ENCODE data around the gene OSBPL10.

Gene OSBPL10

DNA sequence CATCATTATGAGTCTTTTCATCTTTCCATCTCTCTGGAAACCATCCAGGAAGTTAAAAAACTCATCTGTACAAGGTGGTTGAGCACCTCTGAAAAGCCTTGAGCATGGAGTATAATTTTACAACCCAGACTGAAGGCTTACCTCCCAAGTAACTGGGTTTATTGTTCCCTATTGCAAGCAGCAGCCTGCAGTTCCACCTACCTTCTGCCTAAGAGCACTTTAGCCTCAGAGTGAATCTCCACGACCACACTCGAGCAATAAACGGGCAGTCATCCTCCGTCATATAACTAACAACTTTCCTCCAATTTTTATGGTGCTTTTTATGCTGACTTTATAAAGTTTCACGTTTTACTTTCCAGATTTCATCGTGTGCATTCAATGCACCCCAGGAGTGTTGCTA, 32.8 kb downstream of the OSBPL10 start:
- no peaks in the 10 kb centered on the region for H3K27me3 ChIP-seq (ENCODE audit: insufficient read depth, low read length, poor library complexity, severe bottlenecking)
- no peak overlapping the region for H3K9ac ChIP-seq (ENCODE audit: low read depth, low read length, poor library complexity, severe bottlenecking)
- H3K4me3 ChIP-seq (ENCODE audit: low read length, poor library complexity, severe bottlenecking): no peak overlapping the region
- no peaks in the 10 kb centered on the region for H3K9me2 ChIP-seq (replicated peaks; ENCODE audit: low read depth, low read length)
- no peaks in the 10 kb centered on the region for H3K4me1 ChIP-seq (ENCODE audit: insufficient read depth, low read length, poor library complexity, severe bottlenecking)
- H2AFZ ChIP-seq (ENCODE audit: low read length): no peak overlapping the region
- TF ChIP-seq EZH2phosphoT487 (IDR thresholded peaks at IDR 0.05; ENCODE audit: borderline replicate concordance): no peak
- TF ChIP-seq, protein P1, sequence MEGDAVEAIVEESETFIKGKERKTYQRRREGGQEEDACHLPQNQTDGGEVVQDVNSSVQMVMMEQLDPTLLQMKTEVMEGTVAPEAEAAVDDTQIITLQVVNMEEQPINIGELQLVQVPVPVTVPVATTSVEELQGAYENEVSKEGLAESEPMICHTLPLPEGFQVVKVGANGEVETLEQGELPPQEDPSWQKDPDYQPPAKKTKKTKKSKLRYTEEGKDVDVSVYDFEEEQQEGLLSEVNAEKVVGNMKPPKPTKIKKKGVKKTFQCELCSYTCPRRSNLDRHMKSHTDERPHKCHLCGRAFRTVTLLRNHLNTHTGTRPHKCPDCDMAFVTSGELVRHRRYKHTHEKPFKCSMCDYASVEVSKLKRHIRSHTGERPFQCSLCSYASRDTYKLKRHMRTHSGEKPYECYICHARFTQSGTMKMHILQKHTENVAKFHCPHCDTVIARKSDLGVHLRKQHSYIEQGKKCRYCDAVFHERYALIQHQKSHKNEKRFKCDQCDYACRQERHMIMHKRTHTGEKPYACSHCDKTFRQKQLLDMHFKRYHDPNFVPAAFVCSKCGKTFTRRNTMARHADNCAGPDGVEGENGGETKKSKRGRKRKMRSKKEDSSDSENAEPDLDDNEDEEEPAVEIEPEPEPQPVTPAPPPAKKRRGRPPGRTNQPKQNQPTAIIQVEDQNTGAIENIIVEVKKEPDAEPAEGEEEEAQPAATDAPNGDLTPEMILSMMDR (conservative IDR thresholded peaks at IDR 0.05; ENCODE audit: low read length): no peak
- H3F3A ChIP-seq (ENCODE audit: low read depth): no peaks in the 10 kb centered on the region
- H3K4me2 ChIP-seq (ENCODE audit: low read depth, low read length, poor library complexity, severe bottlenecking): no peak overlapping the region
- H3K36me3 ChIP-seq (ENCODE audit: insufficient read depth, low read length): no peaks in the 10 kb centered on the region
- H4K20me1 ChIP-seq (ENCODE audit: insufficient read depth, low read length, poor library complexity, severe bottlenecking): no peaks in the 10 kb centered on the region
- no peaks in the 10 kb centered on the region for H3K9me3 ChIP-seq (ENCODE audit: insufficient read depth, low read depth, low read length)
- H3K79me2 ChIP-seq (ENCODE audit: insufficient read depth, low read length): no peaks in the 10 kb centered on the region

DNA sequence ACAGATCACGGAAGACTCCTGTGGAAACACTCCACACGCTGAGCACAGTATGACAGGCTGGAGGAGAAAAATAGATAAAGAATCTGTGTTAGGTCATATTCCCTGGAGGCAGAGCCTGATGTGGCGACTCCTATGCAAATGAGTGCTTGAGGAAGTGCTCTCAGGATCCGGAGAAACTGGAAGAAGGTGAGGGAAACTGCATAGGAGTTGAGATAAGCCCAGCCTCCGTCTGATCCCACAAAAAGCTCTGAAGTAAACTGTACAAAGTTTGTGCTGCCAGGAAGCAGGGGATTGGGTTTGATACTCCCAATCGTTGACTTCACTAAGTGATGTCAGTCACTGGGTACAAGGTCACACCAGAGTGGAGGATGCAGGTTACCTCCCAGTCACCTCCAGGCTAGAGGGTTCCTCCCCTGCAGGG, 33.4 kb downstream of the OSBPL10 start:
- Histone ChIP-seq H3K4me1 (ENCODE audit: insufficient read depth, low read length, poor library complexity, severe bottlenecking) (no peaks in the 10 kb centered on the region), H3F3A (ENCODE audit: low read depth) (no peaks in the 10 kb centered on the region), H3K9ac (ENCODE audit: low read depth, low read length, poor library complexity, severe bottlenecking) (no peak overlapping the region), H2AFZ (ENCODE audit: low read length) (no peak overlapping the region), H3K4me2 (ENCODE audit: low read depth, low read length, poor library complexity, severe bottlenecking) (no peak overlapping the region), H3K79me2 (ENCODE audit: insufficient read depth, low read length) (no peaks in the 10 kb centered on the region), H3K36me3 (ENCODE audit: insufficient read depth, low read length) (no peaks in the 10 kb centered on the region), H4K20me1 (ENCODE audit: insufficient read depth, low read length, poor library complexity, severe bottlenecking) (no peaks in the 10 kb centered on the region), H3K27me3 (ENCODE audit: insufficient read depth, low read length, poor library complexity, severe bottlenecking) (no peaks in the 10 kb centered on the region), H3K9me2 (replicated peaks; ENCODE audit: low read depth, low read length) (no peaks in the 10 kb centered on the region), H3K9me3 (ENCODE audit: insufficient read depth, low read depth, low read length) (no peaks in the 10 kb centered on the region), H3K4me3 (ENCODE audit: low read length, poor library complexity, severe bottlenecking) (no peak overlapping the region)
- no peak for TF ChIP-seq EZH2phosphoT487 (IDR thresholded peaks at IDR 0.05; ENCODE audit: borderline replicate concordance)

DNA sequence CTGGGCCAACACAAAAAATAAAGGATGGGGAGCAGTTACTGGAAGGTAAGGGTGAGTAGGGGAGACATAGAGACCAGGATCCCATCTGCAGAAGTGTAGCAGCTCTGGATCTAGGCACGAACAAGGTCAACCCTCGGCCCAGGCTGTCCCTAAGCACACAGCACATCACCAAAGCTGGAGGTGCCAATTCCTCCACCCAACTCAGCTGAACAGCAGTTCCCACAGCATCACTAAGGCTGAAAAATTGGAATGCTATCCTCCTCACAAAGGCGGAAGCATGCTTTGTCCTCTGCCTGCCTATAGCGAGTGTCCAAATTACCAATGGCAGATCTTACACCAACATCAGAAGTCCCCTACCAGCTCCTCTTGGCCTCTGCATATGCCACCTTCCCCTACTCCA, 33.9 kb downstream of the OSBPL10 start:
- no peaks in the 10 kb centered on the region for H3K36me3 ChIP-seq (ENCODE audit: insufficient read depth, low read length)
- no peaks in the 10 kb centered on the region for H3K9me3 ChIP-seq (ENCODE audit: insufficient read depth, low read depth, low read length)
- H3K79me2 ChIP-seq (ENCODE audit: insufficient read depth, low read length): no peaks in the 10 kb centered on the region
- no peak overlapping the region for H3K9ac ChIP-seq (ENCODE audit: low read depth, low read length, poor library complexity, severe bottlenecking)
- no peaks in the 10 kb centered on the region for H3F3A ChIP-seq (ENCODE audit: low read depth)
- no peak overlapping the region for H2AFZ ChIP-seq (ENCODE audit: low read length)
- no peaks in the 10 kb centered on the region for H3K27me3 ChIP-seq (ENCODE audit: insufficient read depth, low read length, poor library complexity, severe bottlenecking)
- H4K20me1 ChIP-seq (ENCODE audit: insufficient read depth, low read length, poor library complexity, severe bottlenecking): no peaks in the 10 kb centered on the region
- H3K4me2 ChIP-seq (ENCODE audit: low read depth, low read length, poor library complexity, severe bottlenecking): no peak overlapping the region
- H3K9me2 ChIP-seq (replicated peaks; ENCODE audit: low read depth, low read length): no peaks in the 10 kb centered on the region
- H3K4me3 ChIP-seq (ENCODE audit: low read length, poor library complexity, severe bottlenecking): no peak overlapping the region
- H3K4me1 ChIP-seq (ENCODE audit: insufficient read depth, low read length, poor library complexity, severe bottlenecking): no peaks in the 10 kb centered on the region
- TF ChIP-seq, protein P1 (conservative IDR thresholded peaks at IDR 0.05; ENCODE audit: low read length): no peak
- TF ChIP-seq EZH2phosphoT487 (IDR thresholded peaks at IDR 0.05; ENCODE audit: borderline replicate concordance): no peak

DNA sequence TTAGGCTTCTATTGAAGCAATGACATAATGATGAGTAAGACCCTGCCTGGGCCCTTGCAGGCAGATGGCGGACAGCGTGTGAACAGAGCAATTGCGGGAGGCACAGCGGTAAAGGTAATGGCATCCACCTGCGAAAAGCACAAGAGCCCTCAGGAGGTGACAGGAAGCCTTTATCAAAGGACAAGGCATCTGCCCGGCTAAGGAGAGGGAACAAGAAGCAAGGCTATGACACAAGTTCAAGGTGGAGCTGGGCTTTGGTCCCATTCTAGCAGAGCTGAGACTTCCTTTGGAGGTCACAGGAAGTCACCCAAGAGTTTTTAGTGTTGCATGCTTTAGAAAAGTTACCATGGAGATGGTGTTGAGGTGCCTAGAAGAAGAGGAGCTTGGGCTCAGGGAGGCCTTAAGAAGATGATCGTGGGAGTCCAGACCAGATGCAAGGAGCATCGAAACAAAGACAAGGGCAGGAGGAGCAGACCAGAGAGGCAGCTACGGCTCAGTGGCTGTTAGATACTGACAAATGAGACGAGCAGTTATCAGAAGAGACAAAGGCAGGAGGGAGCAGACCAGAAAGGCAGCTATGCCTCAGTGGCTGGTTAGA, 34.5 kb downstream of the OSBPL10 start:
- no peak overlapping the region for H3K9ac ChIP-seq (ENCODE audit: low read depth, low read length, poor library complexity, severe bottlenecking)
- H3K36me3 ChIP-seq (ENCODE audit: insufficient read depth, low read length): no peaks in the 10 kb centered on the region
- no peak overlapping the region for H3K4me3 ChIP-seq (ENCODE audit: low read length, poor library complexity, severe bottlenecking)
- no peaks in the 10 kb centered on the region for H3K9me2 ChIP-seq (replicated peaks; ENCODE audit: low read depth, low read length)
- TF ChIP-seq, protein P1 (conservative IDR thresholded peaks at IDR 0.05; ENCODE audit: low read length): no peak
- no peak for TF ChIP-seq EZH2phosphoT487 (IDR thresholded peaks at IDR 0.05; ENCODE audit: borderline replicate concordance)
- no peaks in the 10 kb centered on the region for H3K79me2 ChIP-seq (ENCODE audit: insufficient read depth, low read length)
- H3K4me1 ChIP-seq (ENCODE audit: insufficient read depth, low read length, poor library complexity, severe bottlenecking): no peaks in the 10 kb centered on the region
- H3K27me3 ChIP-seq (ENCODE audit: insufficient read depth, low read length, poor library complexity, severe bottlenecking): no peaks in the 10 kb centered on the region
- H2AFZ ChIP-seq (ENCODE audit: low read length): no peak overlapping the region
- no peak overlapping the region for H3K4me2 ChIP-seq (ENCODE audit: low read depth, low read length, poor library complexity, severe bottlenecking)
- no peaks in the 10 kb centered on the region for H3K9me3 ChIP-seq (ENCODE audit: insufficient read depth, low read depth, low read length)
- H4K20me1 ChIP-seq (ENCODE audit: insufficient read depth, low read length, poor library complexity, severe bottlenecking): no peaks in the 10 kb centered on the region
- H3F3A ChIP-seq (ENCODE audit: low read depth): no peaks in the 10 kb centered on the region

All from Loucy (cell line).